B cell (primary cell): Measurements from ENCODE around the gene PLBD2. TPM values are rescaled to one million over a fixed set of nuclear protein-coding genes. Genes with fewer than 3 reads are reported as not detected.

Experiments used
- ATAC-seq: fragments of 200-7000 bp; cut with Tn5 transposase; one replicate; pipeline ENCODE4 v1.10.0; 2021; ENCODE audit warnings: low read depth, mild to moderate bottlenecking, moderate number of reproducible peaks, moderate library complexity
- CTCF ChIA-PET: fragments of 350-600 bp; sonication (Branson Sonifier 250); formaldehyde crosslinking; loops from one replicate; lab custom pipeline; 2021; ENCODE audit warnings: antibody characterized with exemption, inconsistent platforms; lab: Charles Lee
- POLR2A ChIA-PET: fragments of 350-600 bp; sonication (Branson Sonifier 250); formaldehyde crosslinking; loops from one replicate; lab custom pipeline; 2021; ENCODE audit warnings: antibody characterized with exemption; lab: Charles Lee
- DNase-seq: peaks from one replicate; pipeline ENCODE4 v3.0.0; 2013
- H2AFZ ChIP-seq: 2 replicates; pipeline ENCODE4 v1.6.1; 2012; ENCODE audit warnings: mild to moderate bottlenecking, low read depth, low read length; ENCODE audit not compliant: insufficient read depth, poor library complexity, severe bottlenecking
- H3K27ac ChIP-seq, 2 donors: 1 replicate in 1 of 2; 2 replicates in 1 of 2; pipeline ENCODE4 v1.5.1; 2012 to 2013; ENCODE audit warnings: low read length in 2 of 2, mild to moderate bottlenecking in 2 of 2, moderate library complexity in 1 of 2
- H3K27me3 ChIP-seq, 4 experiments: fragments of 200-600 bp in 1 of 4; sonication (generic) in 1 of 4; replicated peaks in 1 of 4; 1 replicate in 2 of 4; 2 replicates in 2 of 4; pipeline versions ENCODE4 v1.6.1 to v1.7.0; 2013 to 2016; ENCODE audit warnings: low read length in 3 of 4, mild to moderate bottlenecking in 2 of 4, mixed read lengths in 1 of 4, moderate library complexity in 1 of 4; ENCODE audit not compliant: insufficient read depth in 4 of 4, control insufficient read depth in 3 of 4; ENCODE audit errors: control extremely low read depth in 1 of 4
- H3K36me3 ChIP-seq, 2 experiments: replicated peaks in 1 of 2; 1 replicate in 1 of 2; 2 replicates in 1 of 2; pipeline versions ENCODE4 v1.6.1 to v1.7.1; 2013; ENCODE audit warnings: low read length in 1 of 2; ENCODE audit not compliant: insufficient read depth in 2 of 2, control insufficient read depth in 1 of 2; ENCODE audit errors: control extremely low read depth in 1 of 2, extremely low read depth in 1 of 2
- H3K4me1 ChIP-seq, 2 donors: fragments of 200-600 bp in 1 of 2; sonication (generic) in 1 of 2; 1 replicate in 1 of 2; 2 replicates in 1 of 2; pipeline versions ENCODE4 v1.5.1 to v1.6.1; 2013 to 2017; ENCODE audit warnings: low read length in 2 of 2; ENCODE audit not compliant: control insufficient read depth in 2 of 2, insufficient read depth in 2 of 2
- H3K4me2 ChIP-seq: replicated peaks from 2 replicates; pipeline ENCODE3; 2012; ENCODE audit warnings: mild to moderate bottlenecking, low read depth, low read length; ENCODE audit not compliant: poor library complexity, severe bottlenecking
- H3K4me3 ChIP-seq, 5 experiments: fragments of 200-600 bp in 1 of 5; sonication (generic) in 1 of 5; 1 replicate in 3 of 5; 2 replicates in 2 of 5; pipeline versions ENCODE4 v1.5.1 to v1.7.0; 2011 to 2016; ENCODE audit warnings: low read length in 4 of 5, mild to moderate bottlenecking in 4 of 5, low read depth in 2 of 5, control low read depth in 1 of 5, moderate library complexity in 1 of 5; ENCODE audit not compliant: insufficient read depth in 1 of 5; ENCODE audit errors: control extremely low read depth in 1 of 5, extremely low read depth in 1 of 5
- H3K79me2 ChIP-seq: fragments of 200-600 bp; sonication (generic); one replicate; pipeline ENCODE4 v1.6.0; 2016; ENCODE audit warnings: low read length; ENCODE audit not compliant: control insufficient read depth, insufficient read depth
- H3K9ac ChIP-seq: fragments of 200-600 bp; sonication (generic); 2 replicates; pipeline ENCODE4 v1.6.1; 2017; ENCODE audit warnings: mild to moderate bottlenecking, low read length, moderate library complexity
- H3K9me3 ChIP-seq, 3 donors: one replicate each; pipeline versions ENCODE4 v1.6.1 to v1.7.1; 2013; ENCODE audit warnings: low read length in 2 of 3; ENCODE audit not compliant: control insufficient read depth in 2 of 3, insufficient read depth in 1 of 3; ENCODE audit errors: control extremely low read depth in 1 of 3
- H4K20me1 ChIP-seq: 2 replicates; pipeline ENCODE4 v1.6.0; 2012; ENCODE audit warnings: mild to moderate bottlenecking, low read length; ENCODE audit not compliant: insufficient read depth, control insufficient read depth, poor library complexity, severe bottlenecking
- H3K27ac Mint-ChIP-seq: one replicate; pipeline ENCODE4 v1.8.0; 2021; ENCODE audit warnings: mixed read lengths
- H3K27me3 Mint-ChIP-seq: one replicate; pipeline ENCODE4 v1.8.0; 2021; ENCODE audit warnings: mixed read lengths
- H3K4me1 Mint-ChIP-seq: one replicate; pipeline ENCODE4 v1.8.0; 2021; ENCODE audit warnings: mixed read lengths
- H3K4me3 Mint-ChIP-seq: one replicate; pipeline ENCODE4 v1.8.0; 2021; ENCODE audit warnings: mixed read lengths
- H3K9me3 Mint-ChIP-seq: one replicate; pipeline ENCODE4 v1.8.0; 2022; ENCODE audit warnings: mixed read lengths; ENCODE audit not compliant: insufficient read depth
- EZH2 ChIP-seq: IDR thresholded peaks from 2 replicates; pipeline ENCODE4 v1.6.1; 2012; ENCODE audit warnings: borderline replicate concordance, low read depth, mild to moderate bottlenecking, moderate library complexity, low read length; ENCODE audit not compliant: insufficient read depth, poor library complexity, severe bottlenecking
- WGBS: methylation state at CpG from one replicate; pipeline ENCODE4 v1.1.5; 2013; ENCODE audit warnings: missing lambda C conversion rate; ENCODE audit not compliant: insufficient coverage; 5-methylcytosine and 5-hydroxymethylcytosine counted together
- intact Hi-C: fragments of 100-400 bp; cut with micrococcal nuclease; formaldehyde crosslinking; loops from one replicate; pipeline ENCODE4 v1.10.0; 2022
- polyA plus RNA-seq: library from polyadenylated mRNA; depleted of rRNA; stranded (reverse); fragments of >200 nt; gene quantifications from 2 replicates; pipeline ENCODE4 v1.2.3, GENCODE V29; 2012
- total RNA-seq, 2 donors: library from RNA; stranded (reverse); fragments of 120-200 nt in 1 of 2; gene quantifications; 1 replicate in 1 of 2; 2 replicates in 1 of 2; pipeline versions ENCODE4 v1.2.3 to v1.2.4, GENCODE V29; 2013 to 2022
- TF ChIP-seq, protein P1 (sequence below): fragments of 200-600 bp; IDR thresholded peaks from one replicate; pipeline ENCODE4 v1.8.0; 2022; ENCODE audit warnings: antibody characterized with exemption, mild to moderate bottlenecking

PLBD2 gene
- total and polyA plus RNA-seq, 2 donors (not counting 1 experiment from before 2014, with no cell fraction given), result 2.9 to 11.6 TPM

DNA sequence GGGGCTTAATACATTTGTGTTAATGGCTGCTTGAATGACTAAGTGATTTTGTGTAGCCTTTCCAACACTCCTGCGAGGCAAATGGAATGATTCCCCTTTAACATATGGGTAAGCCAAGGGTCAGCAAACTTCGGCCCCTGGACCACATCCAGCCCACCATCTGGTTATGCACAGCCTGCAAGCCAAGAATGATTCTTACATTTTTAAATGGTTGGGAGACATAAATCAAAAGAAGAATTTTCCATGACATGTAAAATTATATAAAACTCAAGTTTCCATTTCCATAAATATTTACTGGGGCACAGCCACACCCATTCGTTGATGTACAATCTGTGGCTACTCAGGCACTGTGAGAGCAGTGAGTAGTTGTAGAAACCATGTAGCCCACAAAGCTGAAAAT, 32.5 kb upstream of the PLBD2 start:
- no CpG with 5 or more reads among the region's 3 CpGs for WGBS
- H3K9me3 ChIP-seq, result peaks cover 0 to 5% (median 0%) of the 10 kb centered on the region in 3 donors
- H4K20me1 ChIP-seq, result no peaks in the 10 kb centered on the region
- peaks cover 10% of the 10 kb centered on the region for H3K4me1 Mint-ChIP-seq
- no peak overlapping the region for H3K4me2 ChIP-seq
- no peak overlapping the region for H3K4me3 Mint-ChIP-seq
- POLR2A ChIA-PET, result interaction anchor here (0.7 kb wide), 1 partner anchor 95 kb away, joined by 4 read pairs; no protein-coding TSS in a partner anchor
- TF ChIP-seq EZH2, result no peak
- TF ChIP-seq, protein P1, sequence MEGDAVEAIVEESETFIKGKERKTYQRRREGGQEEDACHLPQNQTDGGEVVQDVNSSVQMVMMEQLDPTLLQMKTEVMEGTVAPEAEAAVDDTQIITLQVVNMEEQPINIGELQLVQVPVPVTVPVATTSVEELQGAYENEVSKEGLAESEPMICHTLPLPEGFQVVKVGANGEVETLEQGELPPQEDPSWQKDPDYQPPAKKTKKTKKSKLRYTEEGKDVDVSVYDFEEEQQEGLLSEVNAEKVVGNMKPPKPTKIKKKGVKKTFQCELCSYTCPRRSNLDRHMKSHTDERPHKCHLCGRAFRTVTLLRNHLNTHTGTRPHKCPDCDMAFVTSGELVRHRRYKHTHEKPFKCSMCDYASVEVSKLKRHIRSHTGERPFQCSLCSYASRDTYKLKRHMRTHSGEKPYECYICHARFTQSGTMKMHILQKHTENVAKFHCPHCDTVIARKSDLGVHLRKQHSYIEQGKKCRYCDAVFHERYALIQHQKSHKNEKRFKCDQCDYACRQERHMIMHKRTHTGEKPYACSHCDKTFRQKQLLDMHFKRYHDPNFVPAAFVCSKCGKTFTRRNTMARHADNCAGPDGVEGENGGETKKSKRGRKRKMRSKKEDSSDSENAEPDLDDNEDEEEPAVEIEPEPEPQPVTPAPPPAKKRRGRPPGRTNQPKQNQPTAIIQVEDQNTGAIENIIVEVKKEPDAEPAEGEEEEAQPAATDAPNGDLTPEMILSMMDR, result no peak
- no peak overlapping the region for H3K4me3 ChIP-seq
- H3K27me3 Mint-ChIP-seq, result no peaks in the 10 kb centered on the region
- no peak overlapping the region for H3K27ac ChIP-seq
- no peak overlapping the region for H3K27ac Mint-ChIP-seq
- no peak overlapping the region for H2AFZ ChIP-seq
- peaks cover 2% of the 10 kb centered on the region for H3K9me3 Mint-ChIP-seq
- DNase-seq, result no peak
- H3K79me2 ChIP-seq, result peaks cover 25% of the 10 kb centered on the region
- H3K27me3 ChIP-seq, result no peaks in the 10 kb centered on the region
- CTCF ChIA-PET, result interaction anchor here (0.9 kb wide), 1 partner anchor 10 kb away, joined by 3 read pairs; no protein-coding TSS in a partner anchor
- intact Hi-C loops, result no loop called here
- no peaks in the 10 kb centered on the region for H3K4me1 ChIP-seq
- peaks cover 13 to 16% of the 10 kb centered on the region in 2 experiments for H3K36me3 ChIP-seq
- no peak overlapping the region for H3K9ac ChIP-seq
- no peak for ATAC-seq

- POLR2A ChIA-PET, result no interaction called here
- peaks cover 13% of the 10 kb centered on the region for H3K4me1 Mint-ChIP-seq
Observed at GRCh38 chr12:113326775-113327395, 31.5 kb upstream of the PLBD2 start.

More at GRCh38 chr12:113326775-113327395, 31.5 kb upstream of the PLBD2 start:
- Histone ChIP-seq H3K79me2 (peaks cover 27% of the 10 kb centered on the region), H3K4me2 (no peak overlapping the region), H3K27ac (no peak overlapping the region), H3K9me3 (no peaks in the 10 kb centered on the region), H3K4me1 (peaks cover 2% of the 10 kb centered on the region in 2 donors), H3K4me3 (no peak overlapping the region), H3K27me3 (no peaks in the 10 kb centered on the region), H3K36me3 (peaks cover 14 to 16% of the 10 kb centered on the region in 2 experiments), H3K9ac (no peak overlapping the region), H4K20me1 (no peaks in the 10 kb centered on the region), H2AFZ (no peak overlapping the region)
- Mint-ChIP-seq H3K4me3 (no peak overlapping the region), H3K27ac (no peak overlapping the region), H3K9me3 (peaks cover 2% of the 10 kb centered on the region), H3K27me3 (no peaks in the 10 kb centered on the region)
- TF ChIP-seq EZH2, result no peak
- TF ChIP-seq, protein P1, result no peak
- DNase-seq, result no peak
- CTCF ChIA-PET, result no interaction called here
- intact Hi-C loops, result no loop called here
- 89% methylated on average over 2 of the region's 4 CpGs for WGBS
- no peak for ATAC-seq
